ENCODE data around the gene AIFM3. TPM values are rescaled to one million over a fixed set of nuclear protein-coding genes. Genes with fewer than 3 reads are reported as not detected.

AIFM3 gene
- total and polyA plus RNA-seq, 2 of the 13 experiments (the other 11 are each of a cell fraction or from before 2014, with no cell fraction given), result 9.0 to 15.3 TPM

DNA sequence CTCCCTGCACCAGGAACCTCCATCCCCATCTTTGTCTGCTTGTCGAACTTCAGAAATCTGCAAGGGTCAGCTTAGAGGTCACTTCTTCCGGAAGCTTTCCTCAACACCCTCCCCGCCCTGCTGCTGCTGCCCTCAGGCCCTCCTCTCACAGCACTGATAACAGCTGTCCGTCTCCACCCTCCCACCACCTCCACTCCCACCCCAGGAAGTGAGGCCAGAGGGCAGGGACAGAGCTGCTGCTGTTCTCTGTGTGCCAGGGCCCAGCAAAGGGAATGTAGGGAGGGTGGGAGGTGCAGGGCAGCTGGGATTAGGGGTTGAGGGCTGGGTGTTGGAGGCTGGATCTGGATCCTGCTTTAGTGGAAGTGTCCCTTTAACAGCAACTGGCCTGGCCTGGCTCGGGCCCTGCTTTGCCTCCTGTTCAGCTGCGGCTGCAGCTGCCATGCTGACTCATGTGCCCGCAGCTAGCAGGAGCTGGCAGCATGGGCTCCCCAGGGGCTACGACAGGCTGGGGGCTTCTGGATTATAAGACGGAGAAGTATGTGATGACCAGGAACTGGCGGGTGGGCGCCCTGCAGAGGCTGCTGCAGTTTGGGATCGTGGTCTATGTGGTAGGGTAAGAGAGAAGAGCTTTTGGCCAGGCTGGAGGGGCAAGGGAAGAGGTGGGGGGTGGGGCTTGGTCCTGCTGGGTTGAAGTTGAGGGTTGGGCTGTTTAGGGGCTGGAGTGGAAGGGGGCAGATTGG lies 47.8 kb downstream of the AIFM3 start, which contains the start of gene P2RX6 (continued):
- TF ChIP-seq, protein P1, sequence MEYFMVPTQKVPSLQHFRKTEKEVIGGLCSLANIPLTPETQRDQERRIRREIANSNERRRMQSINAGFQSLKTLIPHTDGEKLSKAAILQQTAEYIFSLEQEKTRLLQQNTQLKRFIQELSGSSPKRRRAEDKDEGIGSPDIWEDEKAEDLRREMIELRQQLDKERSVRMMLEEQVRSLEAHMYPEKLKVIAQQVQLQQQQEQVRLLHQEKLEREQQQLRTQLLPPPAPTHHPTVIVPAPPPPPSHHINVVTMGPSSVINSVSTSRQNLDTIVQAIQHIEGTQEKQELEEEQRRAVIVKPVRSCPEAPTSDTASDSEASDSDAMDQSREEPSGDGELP (IDR thresholded peaks at IDR 0.05; ENCODE audit: borderline replicate concordance, low read depth), result peak; percentile 89; the same call in 1 of the 2 replicates
- TF ChIP-seq RFX3 (CRISPR knock-in tag; IDR thresholded peaks at IDR 0.05) (no peak), ZNF776 (CRISPR knock-in tag; IDR thresholded peaks at IDR 0.05) (no peak), SALL1 (CRISPR knock-in tag; IDR thresholded peaks at IDR 0.05) (peak; percentile 38; the same call in 1 of the 2 replicates), POLR2G (IDR thresholded peaks at IDR 0.05; ENCODE audit: low read depth, low read length) (peak; percentile 63), HNRNPH1 (optimal IDR thresholded peaks at IDR 0.05; ENCODE audit: low read depth, low read length) (no peak), RXRB (CRISPR knock-in tag; IDR thresholded peaks at IDR 0.05; ENCODE audit: borderline replicate concordance) (peak; percentile 41; the same call in 1 of the 2 replicates), ISX (CRISPR knock-in tag; conservative IDR thresholded peaks at IDR 0.05) (no peak), GABPA (IDR thresholded peaks at IDR 0.05; ENCODE audit: low read depth, low read length) (peak; percentile 49), GABPA (CRISPR knock-in tag; IDR thresholded peaks at IDR 0.05; ENCODE audit: low read depth) (peak; percentile 83), ZNF614 (CRISPR knock-in tag; IDR thresholded peaks at IDR 0.05; ENCODE audit: borderline replicate concordance) (0 out of 2 replicates have a peak, but pooled peaks have one; percentile 25), ZBTB42 (CRISPR knock-in tag; IDR thresholded peaks at IDR 0.05) (no peak), TARDBP (CRISPR knock-in tag; IDR thresholded peaks at IDR 0.05) (peak; percentile 69; the same call in 1 of the 2 replicates), CBFB (CRISPR knock-in tag; IDR thresholded peaks at IDR 0.05) (no peak), ZKSCAN5 (CRISPR knock-in tag; IDR thresholded peaks at IDR 0.05) (peak; percentile 90), RAD21 (CRISPR knock-in tag; IDR thresholded peaks at IDR 0.05) (no peak), CEBPG (CRISPR knock-in tag; IDR thresholded peaks at IDR 0.05) (peak; percentile 26; the same call in 1 of the 2 replicates), ZNF460 (CRISPR knock-in tag; IDR thresholded peaks at IDR 0.05; ENCODE audit: borderline replicate concordance) (peak; percentile 67; the same call in 1 of the 2 replicates), FOXO1 (CRISPR knock-in tag; IDR thresholded peaks at IDR 0.05) (no peak), ZNF205 (CRISPR knock-in tag; IDR thresholded peaks at IDR 0.05) (no peak), RXRA (CRISPR knock-in tag; IDR thresholded peaks at IDR 0.05) (peak; percentile 71; the same call in 1 of the 2 replicates), ZMYM4 (CRISPR knock-in tag; IDR thresholded peaks at IDR 0.05) (peak; percentile 34; the same call in 1 of the 2 replicates), HOXA3 (CRISPR knock-in tag; IDR thresholded peaks at IDR 0.05) (peak; percentile 30; the same call in 1 of the 2 replicates), HHEX (CRISPR knock-in tag; IDR thresholded peaks at IDR 0.05) (no peak), NONO (IDR thresholded peaks at IDR 0.05) (no peak), NONO (CRISPR knock-in tag; conservative IDR thresholded peaks at IDR 0.05) (peak; percentile 58), ETV5 (CRISPR knock-in tag; IDR thresholded peaks at IDR 0.05; ENCODE audit: borderline replicate concordance) (peak; percentile 90), ZNF878 (CRISPR knock-in tag; IDR thresholded peaks at IDR 0.05) (no peak)
- TF ChIP-seq, protein P2, sequence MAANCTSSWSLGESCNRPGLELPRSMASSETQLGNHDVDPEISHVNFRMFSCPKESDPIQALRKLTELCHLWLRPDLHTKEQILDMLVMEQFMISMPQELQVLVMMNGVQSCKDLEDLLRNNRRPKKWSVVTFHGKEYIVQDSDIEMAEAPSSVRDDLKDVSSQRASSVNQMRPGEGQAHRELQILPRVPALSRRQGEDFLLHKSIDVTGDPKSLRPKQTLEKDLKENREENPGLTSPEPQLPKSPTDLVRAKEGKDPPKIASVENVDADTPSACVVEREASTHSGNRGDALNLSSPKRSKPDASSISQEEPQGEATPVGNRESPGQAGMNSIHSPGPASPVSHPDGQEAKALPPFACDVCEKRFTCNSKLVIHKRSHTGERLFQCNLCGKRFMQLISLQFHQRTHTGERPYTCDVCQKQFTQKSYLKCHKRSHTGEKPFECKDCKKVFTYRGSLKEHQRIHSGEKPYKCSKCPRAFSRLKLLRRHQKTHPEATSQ (CRISPR knock-in tag; IDR thresholded peaks at IDR 0.05; ENCODE audit: borderline replicate concordance), result no peak
- TF ChIP-seq, protein P3, sequence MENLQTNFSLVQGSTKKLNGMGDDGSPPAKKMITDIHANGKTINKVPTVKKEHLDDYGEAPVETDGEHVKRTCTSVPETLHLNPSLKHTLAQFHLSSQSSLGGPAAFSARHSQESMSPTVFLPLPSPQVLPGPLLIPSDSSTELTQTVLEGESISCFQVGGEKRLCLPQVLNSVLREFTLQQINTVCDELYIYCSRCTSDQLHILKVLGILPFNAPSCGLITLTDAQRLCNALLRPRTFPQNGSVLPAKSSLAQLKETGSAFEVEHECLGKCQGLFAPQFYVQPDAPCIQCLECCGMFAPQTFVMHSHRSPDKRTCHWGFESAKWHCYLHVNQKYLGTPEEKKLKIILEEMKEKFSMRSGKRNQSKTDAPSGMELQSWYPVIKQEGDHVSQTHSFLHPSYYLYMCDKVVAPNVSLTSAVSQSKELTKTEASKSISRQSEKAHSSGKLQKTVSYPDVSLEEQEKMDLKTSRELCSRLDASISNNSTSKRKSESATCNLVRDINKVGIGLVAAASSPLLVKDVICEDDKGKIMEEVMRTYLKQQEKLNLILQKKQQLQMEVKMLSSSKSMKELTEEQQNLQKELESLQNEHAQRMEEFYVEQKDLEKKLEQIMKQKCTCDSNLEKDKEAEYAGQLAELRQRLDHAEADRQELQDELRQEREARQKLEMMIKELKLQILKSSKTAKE (CRISPR knock-in tag; IDR thresholded peaks at IDR 0.05; ENCODE audit: borderline replicate concordance), result peak; percentile 46; the same call in 1 of the 2 replicates
